ENCODE measurements around the gene KMT2E.

KMT2E gene

GRCh38 chr7:105127179-105127578, 113.2 kb downstream of the KMT2E start:
- H3K27ac ChIP-seq = no peak overlapping the region

GRCh38 chr7:105130048-105130447, 116.0 kb downstream of the KMT2E start:
- Histone ChIP-seq H3K36me3 (peaks cover 17 to 53% (median 31%) of the 10 kb centered on the region in 3 donors), H3K9me3 (no peaks in the 10 kb centered on the region), H3K27me3 (no peaks in the 10 kb centered on the region), H3K27ac (no peak overlapping the region), H3K4me3 (no peak overlapping the region), H3K4me1 (no peaks in the 10 kb centered on the region)
- TF ChIP-seq CTCF (IDR thresholded peaks at IDR 0.05) = no peak
- no peak for DNase-seq
- intact Hi-C loops (cut with DNase I; ENCODE audit: low total_unique reads) = no loop called here

More at GRCh38 chr7:105127179-105127578, 113.2 kb downstream of the KMT2E start:
- Histone ChIP-seq H3K36me3 (peaks cover 5 to 52% (median 20%) of the 10 kb centered on the region in 3 donors), H3K27me3 (no peaks in the 10 kb centered on the region), H3K9me3 (no peaks in the 10 kb centered on the region), H3K4me1 (no peaks in the 10 kb centered on the region), H3K4me3 (no peak overlapping the region)
- no peak for TF ChIP-seq CTCF (IDR thresholded peaks at IDR 0.05)
- intact Hi-C loops (cut with DNase I; ENCODE audit: low total_unique reads) = no loop called here
- DNase-seq = no peak

- H3K9me3 ChIP-seq = no peaks in the 10 kb centered on the region
- intact Hi-C loops (cut with DNase I; ENCODE audit: low total_unique reads) = no loop called here
- peaks cover 17 to 48% (median 26%) of the 10 kb centered on the region in 3 donors for H3K36me3 ChIP-seq
- no peak overlapping the region for H3K4me3 ChIP-seq
- no peak overlapping the region for H3K27ac ChIP-seq
- no peak for TF ChIP-seq CTCF (IDR thresholded peaks at IDR 0.05)
- no peaks in the 10 kb centered on the region for H3K27me3 ChIP-seq
- no peak for DNase-seq
- no peaks in the 10 kb centered on the region for H3K4me1 ChIP-seq
These were observed 116.6 kb downstream of the KMT2E start for GRCh38 chr7:105130580-105130979.

- TF ChIP-seq CTCF (IDR thresholded peaks at IDR 0.05) = no peak
- Histone ChIP-seq H3K4me1 (no peaks in the 10 kb centered on the region), H3K27ac (no peak overlapping the region), H3K27me3 (no peaks in the 10 kb centered on the region), H3K4me3 (no peak overlapping the region), H3K36me3 (peaks cover 17 to 46% (median 21%) of the 10 kb centered on the region in 3 donors), H3K9me3 (no peaks in the 10 kb centered on the region)
- intact Hi-C loops (cut with DNase I; ENCODE audit: low total_unique reads) = no loop called here
- no peak for DNase-seq
These were observed 117.1 kb downstream of the KMT2E start for GRCh38 chr7:105131033-105131656.

- intact Hi-C loops (cut with DNase I; ENCODE audit: low total_unique reads) = no loop called here
- Histone ChIP-seq H3K4me3 (no peak overlapping the region), H3K4me1 (peaks cover 0 to 4% (median 0%) of the 10 kb centered on the region in 4 donors), H3K36me3 (peaks cover 16 to 45% (median 17%) of the 10 kb centered on the region in 3 donors), H3K9me3 (no peaks in the 10 kb centered on the region), H3K27ac (no peak overlapping the region), H3K27me3 (no peaks in the 10 kb centered on the region)
- TF ChIP-seq CTCF (IDR thresholded peaks at IDR 0.05) = no peak
- no peak for DNase-seq
These were observed 117.9 kb downstream of the KMT2E start for GRCh38 chr7:105131890-105132289.
